ENCODE data around the gene WNT9A. TPM values are rescaled to one million over a fixed set of nuclear protein-coding genes. Genes with fewer than 3 reads are reported as not detected.

Gene WNT9A
- total RNA-seq, 1 experiment from 2014 or later, result 3.7 TPM

- Histone ChIP-seq H3K36me3 (no peaks in the 10 kb centered on the region), H3K27me3 (replicated peaks) (no peaks in the 10 kb centered on the region), H3K4me1 (replicated peaks) (peaks cover 6% of the 10 kb centered on the region), H3K4me3 (no peak overlapping the region), H3K27ac (no peak overlapping the region), H3K9me3 (replicated peaks) (peaks cover 4% of the 10 kb centered on the region)
- no peak for DNase-seq (ENCODE audit: low read depth in 1 of 2, low spot score in 2 of 2)
Observed at GRCh38 chr1:227928811-227929375, 18.8 kb downstream of the WNT9A start.

GRCh38 chr1:227927971-227928741 lies 19.6 kb downstream of the WNT9A start:
- Histone ChIP-seq H3K27me3 (replicated peaks) (no peaks in the 10 kb centered on the region), H3K27ac (no peak overlapping the region), H3K9me3 (replicated peaks) (peaks cover 1% of the 10 kb centered on the region), H3K36me3 (no peaks in the 10 kb centered on the region), H3K4me3 (no peak overlapping the region), H3K4me1 (replicated peaks) (peaks cover 6% of the 10 kb centered on the region)
- DNase-seq (ENCODE audit: low read depth in 1 of 2, low spot score in 2 of 2), result no peak

- Histone ChIP-seq H3K27me3 (replicated peaks) (no peaks in the 10 kb centered on the region), H3K4me3 (no peak overlapping the region), H3K36me3 (no peaks in the 10 kb centered on the region), H3K4me1 (replicated peaks) (peaks cover 6% of the 10 kb centered on the region), H3K9me3 (replicated peaks) (no peaks in the 10 kb centered on the region), H3K27ac (no peak overlapping the region)
- no peak for DNase-seq (ENCODE audit: low read depth in 1 of 2, low spot score in 2 of 2)
Observed at GRCh38 chr1:227926896-227927885, 20.5 kb downstream of the WNT9A start.

GRCh38 chr1:227926216-227926791 lies 21.4 kb downstream of the WNT9A start:
- H3K4me3 ChIP-seq, result no peak overlapping the region
- no peak for DNase-seq (ENCODE audit: low read depth in 1 of 2, low spot score in 2 of 2)
- no peaks in the 10 kb centered on the region for H3K36me3 ChIP-seq
- H3K4me1 ChIP-seq (replicated peaks), result peaks cover 6% of the 10 kb centered on the region
- no peaks in the 10 kb centered on the region for H3K27me3 ChIP-seq (replicated peaks)
- H3K27ac ChIP-seq, result no peak overlapping the region
- H3K9me3 ChIP-seq (replicated peaks), result no peaks in the 10 kb centered on the region

GRCh38 chr1:227925582-227926198 lies 22.0 kb downstream of the WNT9A start:
- Histone ChIP-seq H3K4me3 (no peak overlapping the region), H3K27ac (no peak overlapping the region), H3K27me3 (replicated peaks) (no peaks in the 10 kb centered on the region), H3K4me1 (replicated peaks) (peaks cover 6% of the 10 kb centered on the region), H3K36me3 (no peaks in the 10 kb centered on the region), H3K9me3 (replicated peaks) (no peaks in the 10 kb centered on the region)
- DNase-seq (ENCODE audit: low read depth in 1 of 2, low spot score in 2 of 2), result no peak

GRCh38 chr1:227924833-227925574 lies 22.7 kb downstream of the WNT9A start:
- H3K27me3 ChIP-seq (replicated peaks), result no peaks in the 10 kb centered on the region
- peaks cover 6% of the 10 kb centered on the region for H3K4me1 ChIP-seq (replicated peaks)
- no peak overlapping the region for H3K27ac ChIP-seq
- no peak for DNase-seq (ENCODE audit: low read depth in 1 of 2, low spot score in 2 of 2)
- H3K4me3 ChIP-seq, result no peak overlapping the region
- H3K9me3 ChIP-seq (replicated peaks), result no peaks in the 10 kb centered on the region
- no peaks in the 10 kb centered on the region for H3K36me3 ChIP-seq

- H3K36me3 ChIP-seq, result no peaks in the 10 kb centered on the region
- peaks cover 6% of the 10 kb centered on the region for H3K4me1 ChIP-seq (replicated peaks)
- no peaks in the 10 kb centered on the region for H3K27me3 ChIP-seq (replicated peaks)
- no peak overlapping the region for H3K27ac ChIP-seq
- no peak overlapping the region for H3K4me3 ChIP-seq
- H3K9me3 ChIP-seq (replicated peaks), result no peaks in the 10 kb centered on the region
- no peak for DNase-seq (ENCODE audit: low read depth in 1 of 2, low spot score in 2 of 2)
Observed at GRCh38 chr1:227924168-227924832, 23.4 kb downstream of the WNT9A start.

- Histone ChIP-seq H3K4me3 (no peak overlapping the region), H3K36me3 (no peaks in the 10 kb centered on the region), H3K9me3 (replicated peaks) (no peaks in the 10 kb centered on the region), H3K27ac (no peak overlapping the region), H3K4me1 (replicated peaks) (peaks cover 6% of the 10 kb centered on the region), H3K27me3 (replicated peaks) (no peaks in the 10 kb centered on the region)
- no peak for DNase-seq (ENCODE audit: low read depth in 1 of 2, low spot score in 2 of 2)
Observed at GRCh38 chr1:227923353-227924167, 24.2 kb downstream of the WNT9A start.

- Histone ChIP-seq H3K27me3 (replicated peaks) (no peaks in the 10 kb centered on the region), H3K36me3 (no peaks in the 10 kb centered on the region), H3K4me1 (replicated peaks) (peaks cover 6% of the 10 kb centered on the region), H3K27ac (no peak overlapping the region), H3K9me3 (replicated peaks) (no peaks in the 10 kb centered on the region), H3K4me3 (no peak overlapping the region)
- DNase-seq (ENCODE audit: low read depth in 1 of 2, low spot score in 2 of 2), result no peak
Observed at GRCh38 chr1:227922501-227923352, 25.0 kb downstream of the WNT9A start.

GRCh38 chr1:227921461-227922185 lies 26.1 kb downstream of the WNT9A start:
- H3K4me3 ChIP-seq, result no peak overlapping the region
- DNase-seq (ENCODE audit: low read depth in 1 of 2, low spot score in 2 of 2), result no peak
- H3K9me3 ChIP-seq (replicated peaks), result no peaks in the 10 kb centered on the region
- no peaks in the 10 kb centered on the region for H3K27me3 ChIP-seq (replicated peaks)
- H3K27ac ChIP-seq, result no peak overlapping the region
- H3K36me3 ChIP-seq, result no peaks in the 10 kb centered on the region
- peaks cover 6% of the 10 kb centered on the region for H3K4me1 ChIP-seq (replicated peaks)

- Histone ChIP-seq H3K4me1 (replicated peaks) (peaks cover 6% of the 10 kb centered on the region), H3K27me3 (replicated peaks) (no peaks in the 10 kb centered on the region), H3K9me3 (replicated peaks) (no peaks in the 10 kb centered on the region), H3K36me3 (no peaks in the 10 kb centered on the region), H3K4me3 (no peak overlapping the region), H3K27ac (no peak overlapping the region)
- DNase-seq (ENCODE audit: low read depth in 1 of 2, low spot score in 2 of 2), result no peak
Observed at GRCh38 chr1:227920896-227921295, 26.8 kb downstream of the WNT9A start.

Measured in SJSA1 (cell line).